ENCODE measurements around the gene TPPP. TPM values are rescaled to one million over a fixed set of nuclear protein-coding genes. Genes with fewer than 3 reads are reported as not detected.
"Not testable (repeated sequence)": the region's sequence is repeated elsewhere in the genome, so short reads cannot be mapped to it uniquely, and the experiment has no call there.

Gene TPPP
- 1.7 TPM for polyA plus RNA-seq (2012; ENCODE audit: insufficient read depth, insufficient read length)

DNA sequence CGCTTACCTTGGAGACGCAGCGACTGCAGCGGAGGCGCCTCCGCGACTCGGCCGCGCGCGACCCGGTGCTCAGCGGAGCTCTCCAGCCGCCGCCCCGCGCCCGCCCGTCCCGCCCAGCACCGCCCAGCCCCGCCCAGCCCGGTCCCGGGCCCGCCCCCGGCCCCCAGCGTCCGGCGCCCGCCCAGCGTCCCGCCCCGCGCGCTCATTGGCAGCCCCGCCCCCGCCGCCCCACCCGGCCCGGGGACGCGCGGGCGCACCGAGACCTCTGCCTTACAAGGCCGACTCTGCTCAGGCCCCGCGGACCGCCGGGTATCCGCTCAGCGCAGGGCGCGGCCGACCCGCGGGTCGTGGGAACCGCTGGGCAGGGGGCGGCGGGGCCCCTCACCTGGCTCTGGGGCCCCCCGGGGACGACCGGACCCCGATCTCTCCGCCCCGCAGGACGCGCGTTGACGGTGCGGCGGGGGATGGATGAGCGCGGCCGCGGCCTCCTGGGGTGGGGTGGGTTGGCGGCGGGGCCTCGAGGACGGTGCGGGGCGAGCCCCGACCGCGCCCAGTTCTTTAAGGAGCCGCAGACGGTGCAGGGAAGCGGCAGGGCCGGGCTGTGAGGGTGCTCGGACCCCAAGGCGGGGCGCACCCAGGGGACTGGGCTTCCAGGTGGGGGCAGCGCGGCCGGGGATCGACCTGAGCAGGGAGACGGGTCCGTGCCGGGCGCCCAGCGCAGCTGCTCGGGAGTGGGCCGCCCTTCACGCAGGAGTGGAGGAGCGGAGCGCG, at the start of gene TPPP:
Gene TPPP, minus strand, starts transcription at position 82 of the 771 bp plus-strand sequence. CDS start 15,292 bp downstream, outside the sequence.
- not testable (repeated sequence) for DNase-seq (ENCODE audit: low read depth, low spot score); H3K4me3 ChIP-seq (ENCODE audit: low read length)

GRCh38 chr5:742276-742675, 49.1 kb upstream of the TPPP start:
- H3K4me3 ChIP-seq (ENCODE audit: low read length); DNase-seq (ENCODE audit: low read depth, low spot score): not testable (repeated sequence)

DNA sequence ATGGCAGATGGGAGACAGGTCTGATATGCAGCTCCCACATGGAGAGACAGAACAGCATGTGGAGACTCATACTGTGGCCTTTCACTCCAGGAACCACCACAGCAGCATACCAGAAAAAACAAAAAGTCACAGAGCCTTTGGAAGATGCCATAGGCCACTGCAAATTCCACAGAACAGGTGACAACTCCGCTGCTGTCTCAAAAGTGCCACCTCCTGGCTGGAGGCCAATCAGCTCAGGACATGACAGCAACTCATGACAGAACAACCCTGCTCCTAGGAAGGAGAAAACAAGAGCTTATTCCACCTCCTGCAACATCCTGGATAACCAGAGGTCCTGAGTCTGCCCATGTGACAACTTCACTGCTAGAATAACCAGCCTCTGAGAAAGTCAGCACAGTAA, 41.0 kb upstream of the TPPP start:
- DNase-seq (ENCODE audit: low read depth, low spot score); H3K4me3 ChIP-seq (ENCODE audit: low read length): not testable (repeated sequence)

DNA sequence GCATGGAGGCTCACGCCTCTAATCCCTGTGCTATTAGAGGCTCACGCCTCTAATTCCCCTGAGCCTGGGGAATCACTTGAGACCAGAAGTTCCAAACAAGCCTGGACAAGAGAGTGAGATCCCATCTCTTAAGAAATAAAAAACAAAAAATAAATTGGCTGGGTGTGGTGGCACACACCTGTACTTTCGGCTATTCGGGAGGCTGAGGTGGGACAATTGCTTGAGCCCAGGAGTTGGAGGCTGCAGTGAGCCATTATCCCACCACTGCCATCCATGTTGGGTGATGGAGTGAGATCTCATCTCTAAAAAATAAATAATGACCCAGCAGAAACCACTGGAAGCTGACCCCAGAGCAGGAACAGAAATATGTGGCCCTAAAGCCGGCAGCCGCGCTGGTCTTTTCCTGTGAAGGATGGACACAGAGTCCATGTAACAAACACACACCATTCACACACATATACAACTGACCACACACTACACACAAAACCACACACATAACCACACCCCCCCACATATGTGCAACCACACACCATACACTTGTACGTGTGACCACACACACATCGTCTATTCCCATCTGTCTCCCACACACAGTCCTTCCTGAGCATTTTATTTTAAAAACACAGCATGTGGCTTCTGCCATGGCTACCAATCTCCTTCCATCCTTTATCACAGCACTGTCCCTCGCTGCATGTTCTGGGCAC, 39.8 kb upstream of the TPPP start:
- H3K4me3 ChIP-seq (ENCODE audit: low read length); DNase-seq (ENCODE audit: low read depth, low spot score): not testable (repeated sequence)

DNA sequence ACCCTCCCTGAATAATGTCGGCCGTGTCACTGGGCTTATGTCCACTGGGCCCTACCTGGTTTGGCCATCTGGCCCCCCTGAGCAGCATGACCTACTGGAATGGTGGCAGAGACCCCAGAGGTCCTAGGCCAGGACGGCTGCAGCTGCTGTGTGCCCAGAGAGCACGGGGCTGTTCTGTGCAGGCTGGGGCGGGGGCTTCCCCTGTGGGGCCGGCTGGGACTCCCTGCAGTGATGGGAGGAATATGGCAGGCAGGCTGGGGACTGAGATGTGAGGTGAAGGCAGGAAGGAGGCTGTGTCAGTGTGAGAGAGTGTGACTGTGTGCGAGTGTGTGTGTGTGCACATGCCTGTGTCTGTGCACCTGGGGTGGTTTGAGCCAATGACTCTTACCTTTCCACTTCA, 36.1 kb upstream of the TPPP start:
- H3K4me3 ChIP-seq (ENCODE audit: low read length); DNase-seq (ENCODE audit: low read depth, low spot score): not testable (repeated sequence)

- not testable (repeated sequence) for DNase-seq (ENCODE audit: low read depth, low spot score); H3K4me3 ChIP-seq (ENCODE audit: low read length)
Measured at GRCh38 chr5:727087-727486, 33.9 kb upstream of the TPPP start.

- not testable (repeated sequence) for DNase-seq (ENCODE audit: low read depth, low spot score); H3K4me3 ChIP-seq (ENCODE audit: low read length)
Measured at GRCh38 chr5:723865-724264, 30.7 kb upstream of the TPPP start.

DNA sequence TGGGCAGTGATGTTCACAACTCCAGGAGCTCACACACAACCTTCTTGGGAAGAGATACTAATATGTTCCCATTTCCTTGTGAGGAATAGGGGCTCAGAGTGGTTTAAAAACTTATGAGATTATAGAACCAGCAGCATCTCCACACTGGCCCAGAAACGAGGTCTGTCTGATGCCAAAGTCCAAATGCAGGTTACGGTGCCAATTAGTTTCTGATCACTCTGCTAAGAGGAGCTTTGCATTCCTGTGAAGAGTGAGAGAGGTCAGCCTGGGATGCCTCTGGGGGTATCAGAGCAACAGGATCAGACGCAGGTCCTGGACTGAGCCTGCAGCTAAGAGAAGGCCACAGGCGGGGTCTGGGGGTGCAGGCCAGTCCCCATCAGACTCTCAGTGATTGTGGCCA, 30.2 kb upstream of the TPPP start:
- not testable (repeated sequence) for DNase-seq (ENCODE audit: low read depth, low spot score); H3K4me3 ChIP-seq (ENCODE audit: low read length)

GRCh38 chr5:719379-719778, 26.2 kb upstream of the TPPP start:
- not testable (repeated sequence) for DNase-seq (ENCODE audit: low read depth, low spot score); H3K4me3 ChIP-seq (ENCODE audit: low read length)

DNA sequence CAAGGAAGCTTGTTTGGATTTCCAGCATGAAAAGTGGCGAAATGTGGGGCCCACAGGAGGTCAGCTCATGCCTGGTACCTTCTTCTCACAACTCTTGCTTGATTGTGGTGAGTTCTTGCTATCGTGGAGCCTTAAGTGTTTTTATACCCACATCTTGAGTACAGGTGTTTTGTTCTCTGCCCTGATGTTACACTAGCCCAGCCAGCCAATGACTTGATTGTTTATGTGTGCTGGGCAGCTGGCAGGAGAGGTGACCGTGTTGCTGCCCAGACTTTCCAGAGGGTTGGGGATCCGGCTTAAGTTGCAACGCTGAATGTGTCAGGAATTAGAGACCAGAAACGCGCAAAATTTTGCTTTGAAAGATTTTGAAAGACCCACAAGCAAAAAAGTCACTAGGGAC, 24.0 kb upstream of the TPPP start:
- H3K4me3 ChIP-seq (ENCODE audit: low read length): no peak overlapping the region
- no peak for DNase-seq (ENCODE audit: low read depth, low spot score)

- H3K4me3 ChIP-seq (ENCODE audit: low read length); DNase-seq (ENCODE audit: low read depth, low spot score): not testable (repeated sequence)
Measured at GRCh38 chr5:716740-717139, 23.6 kb upstream of the TPPP start.

DNA sequence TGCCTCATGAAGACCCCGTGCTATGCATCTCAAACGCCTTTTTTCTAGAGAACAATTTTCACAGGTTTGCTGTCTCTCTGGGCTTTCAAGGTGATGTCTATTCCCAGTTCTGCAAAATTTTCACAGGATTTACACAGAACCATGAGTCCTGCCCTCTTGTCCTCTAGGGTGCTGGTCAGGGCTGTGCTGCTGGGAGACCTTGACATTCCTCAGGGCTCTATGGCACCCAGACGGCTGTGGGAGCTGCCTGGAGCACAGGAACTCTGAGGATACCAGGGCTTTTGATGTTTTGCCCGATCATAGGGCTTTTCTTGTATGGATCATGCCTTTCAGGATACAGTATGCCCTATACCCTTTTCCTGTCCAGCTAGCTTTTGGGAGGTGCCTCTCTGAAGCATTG, 22.5 kb upstream of the TPPP start:
- not testable (repeated sequence) for H3K4me3 ChIP-seq (ENCODE audit: low read length); DNase-seq (ENCODE audit: low read depth, low spot score)

DNA sequence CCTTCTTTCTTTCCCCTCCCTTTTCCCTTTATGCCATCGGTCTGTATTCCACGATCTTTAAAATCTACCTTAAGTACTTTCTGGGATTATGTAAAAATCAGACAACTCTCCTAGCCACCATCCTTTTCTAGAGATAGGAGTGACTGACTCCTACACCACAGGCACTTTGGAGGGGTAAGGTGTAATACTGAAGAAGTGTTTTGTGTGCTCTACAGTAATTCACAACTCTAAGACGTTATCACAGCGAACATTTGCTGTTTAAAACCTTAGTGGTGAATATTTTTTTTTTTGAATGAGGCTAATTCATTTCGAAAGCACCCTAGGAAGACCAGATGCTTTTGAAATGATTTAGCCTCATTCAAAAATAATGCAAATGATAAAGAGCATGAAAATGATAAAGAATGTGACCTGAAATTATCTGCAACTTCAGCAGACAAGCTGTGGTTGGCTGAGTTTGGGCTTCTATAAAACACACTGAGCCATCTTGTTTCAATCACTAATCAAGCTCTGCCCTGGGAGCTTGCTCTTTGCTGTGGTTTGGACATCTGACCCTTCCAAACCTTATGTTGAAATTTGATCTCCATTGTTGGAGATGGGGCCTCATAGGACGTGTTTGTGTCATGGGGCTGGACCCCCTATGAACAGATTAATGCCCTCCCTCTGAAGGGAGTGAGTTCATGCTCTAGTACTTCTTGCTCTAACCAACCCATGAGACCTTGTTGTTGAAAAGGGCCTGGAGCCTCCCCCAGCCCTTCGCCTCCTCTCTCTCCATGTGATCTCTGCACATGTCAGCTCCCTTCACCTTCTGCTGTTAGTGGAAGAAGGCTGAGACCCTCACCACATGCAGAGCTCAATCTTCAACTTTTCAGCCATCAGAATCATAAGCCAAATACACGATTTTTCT, 21.3 kb upstream of the TPPP start:
- not testable (repeated sequence) for H3K4me3 ChIP-seq (ENCODE audit: low read length); DNase-seq (ENCODE audit: low read depth, low spot score)

DNA sequence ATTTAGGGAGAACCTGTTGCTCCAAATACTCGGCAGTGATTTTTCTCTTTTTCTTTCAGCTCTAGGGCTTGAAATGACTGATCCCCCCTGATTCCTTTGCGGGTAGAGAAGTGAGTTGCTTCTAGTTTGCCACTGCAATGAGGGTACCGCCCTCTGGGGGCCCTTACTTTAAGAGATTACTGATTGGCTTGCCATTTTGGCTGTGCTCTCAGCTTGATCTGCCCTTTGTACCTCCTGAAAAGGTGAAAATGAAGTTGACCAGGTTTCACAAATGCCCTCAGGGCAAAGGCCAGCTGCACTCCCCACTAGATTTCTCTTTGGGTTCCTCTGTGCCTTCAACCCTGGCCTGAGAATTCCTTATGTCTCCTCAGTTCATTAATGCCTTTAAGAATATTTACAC, 20.5 kb upstream of the TPPP start:
- not testable (repeated sequence) for DNase-seq (ENCODE audit: low read depth, low spot score); H3K4me3 ChIP-seq (ENCODE audit: low read length)

DNA sequence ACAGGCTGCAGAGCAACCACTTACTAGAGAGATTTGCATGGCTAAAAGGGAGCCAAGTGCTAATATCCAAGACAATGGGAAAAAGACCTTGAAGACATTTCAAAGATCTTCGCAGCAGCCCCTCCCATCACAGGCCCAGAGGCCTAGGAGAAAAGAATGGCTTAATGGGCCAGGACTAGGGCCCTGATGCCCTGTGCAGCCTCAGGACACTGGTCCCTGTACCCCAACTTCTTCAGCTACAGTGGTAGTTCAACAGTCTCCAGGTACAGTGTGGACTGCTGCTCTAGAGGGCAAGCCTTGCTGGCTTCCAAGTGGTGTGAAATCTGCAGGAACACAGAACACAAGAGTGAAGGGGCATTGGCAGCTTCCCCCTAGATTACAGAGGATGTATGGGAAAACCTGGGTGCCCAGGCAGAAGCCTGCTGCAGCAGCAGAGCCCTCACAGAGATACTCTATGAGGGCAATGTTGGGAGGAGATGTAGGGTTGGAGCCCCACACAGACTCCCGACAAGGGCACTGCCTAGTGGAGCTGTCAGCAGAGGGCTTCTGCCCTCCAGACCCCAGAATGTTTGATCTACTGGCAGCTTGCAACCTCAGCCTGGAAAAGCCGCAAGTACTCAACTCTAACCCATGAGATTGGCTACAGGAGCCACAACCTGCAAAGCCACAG, 15.8 kb upstream of the TPPP start:
- H3K4me3 ChIP-seq (ENCODE audit: low read length); DNase-seq (ENCODE audit: low read depth, low spot score): not testable (repeated sequence)

DNA sequence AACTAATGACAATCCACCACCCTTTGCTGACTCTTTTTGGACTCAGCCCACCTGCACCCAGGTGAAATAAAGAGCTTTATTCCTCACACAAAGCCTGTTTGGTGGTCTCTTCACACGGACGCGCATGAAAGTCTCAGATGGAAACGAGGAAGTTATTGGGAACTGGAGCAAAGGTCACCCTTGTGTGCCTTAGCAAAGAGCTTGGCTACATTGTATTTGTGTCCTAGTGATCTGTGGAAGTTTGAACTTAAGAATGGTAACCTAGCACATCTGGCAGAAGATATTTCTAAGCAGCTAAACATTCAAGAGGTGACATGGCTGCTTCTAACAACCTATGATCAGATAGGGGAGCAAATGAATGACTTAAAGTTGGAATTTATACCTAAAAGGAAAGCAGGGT, 15.2 kb upstream of the TPPP start:
- DNase-seq (ENCODE audit: low read depth, low spot score); H3K4me3 ChIP-seq (ENCODE audit: low read length): not testable (repeated sequence)

DNA sequence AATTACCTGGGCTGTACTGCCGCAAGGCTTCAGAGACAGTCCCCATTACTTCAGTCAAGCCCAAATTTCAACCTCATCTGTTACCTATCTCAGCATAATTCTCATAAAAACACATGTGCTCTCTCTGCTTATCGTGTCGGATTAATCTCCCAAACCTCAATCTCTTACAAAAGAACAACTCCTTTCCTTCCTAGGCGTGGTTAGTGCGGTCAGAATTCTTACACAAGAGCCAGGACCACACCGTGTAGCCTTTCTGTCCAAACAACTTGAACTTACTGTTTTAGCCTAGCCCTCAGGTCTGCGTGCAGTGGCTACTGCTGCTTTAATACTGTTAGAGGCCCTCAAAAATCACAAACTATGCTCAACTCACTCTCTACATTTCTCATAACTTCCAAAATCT, 13.0 kb upstream of the TPPP start:
- DNase-seq (ENCODE audit: low read depth, low spot score); H3K4me3 ChIP-seq (ENCODE audit: low read length): not testable (repeated sequence)

DNA sequence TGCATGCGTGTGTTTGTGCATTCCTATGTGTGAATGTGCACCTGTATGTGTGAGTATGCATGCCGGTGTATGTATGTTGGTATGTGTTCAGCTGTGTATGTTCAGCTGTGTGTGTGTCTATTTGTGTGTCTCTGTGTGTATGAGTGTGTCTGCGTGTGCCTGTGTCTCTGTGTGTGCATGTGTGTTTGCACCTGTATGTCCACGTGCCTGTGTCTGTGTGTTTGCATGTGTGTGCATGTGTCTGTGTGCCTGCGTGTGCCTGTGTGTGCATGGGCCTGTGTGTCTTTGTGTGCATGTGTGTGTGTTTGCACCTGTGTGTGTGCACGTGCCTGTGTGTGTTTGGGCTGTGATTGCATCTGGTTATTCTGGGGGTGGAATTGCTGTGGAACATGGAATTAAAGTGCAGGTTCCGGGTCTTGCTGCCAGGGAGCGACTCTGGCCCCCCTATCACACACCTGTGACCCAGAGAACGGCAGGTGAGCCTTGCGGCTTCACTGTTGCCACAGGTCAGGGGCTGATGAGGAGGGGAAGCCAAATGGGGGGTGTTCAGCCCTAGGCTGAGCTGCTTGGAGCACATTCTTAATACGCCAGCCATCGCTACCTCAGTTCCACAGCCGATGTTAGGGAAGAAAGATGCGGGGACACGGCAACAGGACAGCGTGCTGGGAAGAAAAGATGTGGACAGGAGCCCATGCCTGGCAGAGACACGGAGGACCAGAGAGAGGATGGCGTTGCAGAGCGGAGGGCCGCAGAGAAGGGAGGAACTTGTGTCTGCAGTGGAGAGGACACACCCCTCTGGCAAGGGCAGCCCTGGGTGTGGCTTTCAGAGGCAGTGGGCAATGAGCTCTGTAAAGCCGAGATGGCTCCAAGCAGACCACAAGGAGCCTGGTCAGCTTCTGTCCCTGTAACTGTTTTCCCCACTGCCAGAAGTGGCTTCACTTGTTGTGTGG, 3.9 kb upstream of the TPPP start:
- not testable (repeated sequence) for DNase-seq (ENCODE audit: low read depth, low spot score); H3K4me3 ChIP-seq (ENCODE audit: low read length)

Data from Jurkat, Clone E6-1 (cell line).